Peyer's patch (tissue), 4 donors: Measurements from ENCODE around the gene SLC2A4. TPM values are rescaled to one million over a fixed set of nuclear protein-coding genes. Genes with fewer than 3 reads are reported as not detected.

Experiments used
- DNase-seq, 3 donors: peaks; one replicate each; pipeline ENCODE4 v3.0.0-alpha.2; 2017 to 2019
- H3K27ac ChIP-seq, 4 donors: fragments of 200-600 bp; sonication (generic); one replicate each; pipeline ENCODE4 v1.5.1; 2016 to 2019
- H3K27me3 ChIP-seq, 2 donors: fragments of 200-600 bp; sonication (generic); one replicate each; pipeline ENCODE4 v1.5.1; 2019
- H3K36me3 ChIP-seq, 3 donors: fragments of 200-600 bp; sonication (generic); one replicate each; pipeline ENCODE4 v1.5.1; 2016 to 2019
- H3K4me1 ChIP-seq, 4 donors: fragments of 200-600 bp; sonication (generic); one replicate each; pipeline ENCODE4 v1.5.1; 2016 to 2019
- H3K4me3 ChIP-seq, 4 donors: fragments of 200-600 bp; sonication (generic); 1 replicate in 3 of 4; 2 replicates in 1 of 4; pipeline ENCODE4 v1.5.1; 2016 to 2019; ENCODE audit warnings: mild to moderate bottlenecking in 1 of 4
- H3K9me3 ChIP-seq, 4 donors: fragments of 200-600 bp; sonication (generic); one replicate each; pipeline ENCODE4 v1.5.1; 2016 to 2019; ENCODE audit warnings: mild to moderate bottlenecking in 1 of 4
- CTCF ChIP-seq, 6 experiments: fragments of 450-650 bp in 4 of 6; fragments of 200-600 bp in 2 of 6; sonication (generic) in 1 of 6; IDR thresholded peaks; one replicate each; pipeline ENCODE4 v1.5.1; 2017 to 2019; ENCODE audit warnings: antibody characterized with exemption in 6 of 6, mild to moderate bottlenecking in 3 of 6, moderate library complexity in 1 of 6
- POLR2A ChIP-seq, 2 donors: fragments of 450-650 bp; IDR thresholded peaks; one replicate each; pipeline ENCODE4 v1.5.1; 2017; ENCODE audit warnings: antibody characterized with exemption in 2 of 2, mild to moderate bottlenecking in 2 of 2, moderate library complexity in 2 of 2
- total RNA-seq, 4 donors: library from RNA; depleted of rRNA; stranded (reverse); fragments of >200 nt; gene quantifications; one replicate each; pipeline ENCODE4 v1.1.0, GENCODE V29; 2016

The SLC2A4 gene
- total RNA-seq, 4 donors from 2014 or later: 1.1 to 7.6 (median 4.8) TPM; not detected in 1

- Histone ChIP-seq H3K4me1 (peaks cover 0 to 54% (median 20%) of the 10 kb centered on the region in 4 donors), H3K9me3 (no peaks in the 10 kb centered on the region), H3K27me3 (no peaks in the 10 kb centered on the region), H3K27ac (peak overlapping the region in 2 of 4 donors; percentile 91 to 96), H3K4me3 (no peak overlapping the region), H3K36me3 (peaks cover 0 to 32% (median 0%) of the 10 kb centered on the region in 3 donors)
- no peak for TF ChIP-seq CTCF (IDR thresholded peaks at IDR 0.05)
- no peak for TF ChIP-seq POLR2A (IDR thresholded peaks at IDR 0.05)
- peak in 1 of 3 donors; percentile 56 for DNase-seq
These were observed 45.5 kb upstream of the SLC2A4 start for GRCh38 chr17:7235693-7236665.

GRCh38 chr17:7236808-7237207 lies 44.7 kb upstream of the SLC2A4 start:
- H3K4me1 ChIP-seq: peaks cover 0 to 60% (median 24%) of the 10 kb centered on the region in 4 donors
- no peaks in the 10 kb centered on the region for H3K27me3 ChIP-seq
- peak overlapping the region in 1 of 4 donors; percentile 99 for H3K27ac ChIP-seq
- no peaks in the 10 kb centered on the region for H3K9me3 ChIP-seq
- no peak for TF ChIP-seq CTCF (IDR thresholded peaks at IDR 0.05)
- no peak for TF ChIP-seq POLR2A (IDR thresholded peaks at IDR 0.05)
- H3K36me3 ChIP-seq: peaks cover 0 to 34% (median 0%) of the 10 kb centered on the region in 3 donors
- DNase-seq: no peak
- no peak overlapping the region for H3K4me3 ChIP-seq

- TF ChIP-seq POLR2A (IDR thresholded peaks at IDR 0.05) (no peak), CTCF (IDR thresholded peaks at IDR 0.05) (no peak)
- Histone ChIP-seq H3K4me1 (peaks cover 0 to 56% (median 23%) of the 10 kb centered on the region in 4 donors), H3K27ac (peak overlapping the region; percentile 92 to 99 (median 96)), H3K36me3 (peaks cover 0 to 34% (median 0%) of the 10 kb centered on the region in 3 donors), H3K27me3 (no peaks in the 10 kb centered on the region), H3K9me3 (no peaks in the 10 kb centered on the region), H3K4me3 (peak overlapping the region; percentile 94 to 98 (median 95))
- no peak for DNase-seq
These were observed 44.2 kb upstream of the SLC2A4 start for GRCh38 chr17:7237266-7237760.

- Histone ChIP-seq H3K36me3 (peaks cover 0 to 34% (median 0%) of the 10 kb centered on the region in 3 donors), H3K27ac (peak overlapping the region; percentile 92 to 99 (median 96)), H3K27me3 (no peaks in the 10 kb centered on the region), H3K9me3 (no peaks in the 10 kb centered on the region), H3K4me3 (peak overlapping the region; percentile 94 to 98 (median 95)), H3K4me1 (peaks cover 0 to 50% (median 20%) of the 10 kb centered on the region in 4 donors)
- TF ChIP-seq CTCF (IDR thresholded peaks at IDR 0.05) (no peak), POLR2A (IDR thresholded peaks at IDR 0.05) (no peak)
- peak; percentile 89 to 94 (median 91) for DNase-seq
These were observed 43.6 kb upstream of the SLC2A4 start for GRCh38 chr17:7237761-7238419.

- TF ChIP-seq POLR2A (IDR thresholded peaks at IDR 0.05) (no peak), CTCF (IDR thresholded peaks at IDR 0.05) (no peak)
- DNase-seq: peak; percentile 49 to 65 (median 62)
- no peaks in the 10 kb centered on the region for H3K9me3 ChIP-seq
- H3K27me3 ChIP-seq: no peaks in the 10 kb centered on the region
- peak overlapping the region; percentile 92 to 99 (median 96) for H3K27ac ChIP-seq
- peaks cover 0 to 34% (median 0%) of the 10 kb centered on the region in 3 donors for H3K36me3 ChIP-seq
- H3K4me1 ChIP-seq: peaks cover 0 to 45% (median 17%) of the 10 kb centered on the region in 4 donors
- H3K4me3 ChIP-seq: peak overlapping the region; percentile 94 to 98 (median 95)
These were observed 43.0 kb upstream of the SLC2A4 start for GRCh38 chr17:7238420-7239090.
